ENCODE results near the gene UXS1.

The UXS1 gene

GRCh38 chr2:106130251-106130998, 63.7 kb downstream of the UXS1 start:
- DNase-seq = no peak
- ATAC-seq = no peak

GRCh38 chr2:106129592-106129991, 64.5 kb downstream of the UXS1 start:
- DNase-seq (no peak), ATAC-seq (no peak)

DNA sequence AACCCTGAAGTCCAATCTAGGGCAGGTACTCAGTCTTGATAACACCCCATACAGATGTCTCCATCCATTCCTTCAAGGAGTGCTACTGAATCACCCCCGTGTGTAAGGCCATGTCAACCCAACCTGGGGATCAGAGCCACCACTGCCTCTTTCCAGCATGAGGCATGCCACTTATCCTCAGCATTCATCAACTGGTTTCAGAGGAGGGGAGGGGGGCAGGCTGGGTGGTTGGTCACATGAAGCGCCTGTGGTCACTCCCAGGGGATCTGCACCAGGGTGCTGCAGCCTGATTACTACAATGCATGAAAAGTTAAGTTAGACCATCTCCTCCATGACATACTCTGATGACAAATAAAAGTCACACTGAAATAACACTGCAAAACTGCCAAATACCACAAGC, 65.0 kb downstream of the UXS1 start:
- ATAC-seq = no peak
- DNase-seq = no peak

- ATAC-seq = no peak
- DNase-seq = no peak
Observed at GRCh38 chr2:106127776-106128268, 66.3 kb downstream of the UXS1 start.

DNA sequence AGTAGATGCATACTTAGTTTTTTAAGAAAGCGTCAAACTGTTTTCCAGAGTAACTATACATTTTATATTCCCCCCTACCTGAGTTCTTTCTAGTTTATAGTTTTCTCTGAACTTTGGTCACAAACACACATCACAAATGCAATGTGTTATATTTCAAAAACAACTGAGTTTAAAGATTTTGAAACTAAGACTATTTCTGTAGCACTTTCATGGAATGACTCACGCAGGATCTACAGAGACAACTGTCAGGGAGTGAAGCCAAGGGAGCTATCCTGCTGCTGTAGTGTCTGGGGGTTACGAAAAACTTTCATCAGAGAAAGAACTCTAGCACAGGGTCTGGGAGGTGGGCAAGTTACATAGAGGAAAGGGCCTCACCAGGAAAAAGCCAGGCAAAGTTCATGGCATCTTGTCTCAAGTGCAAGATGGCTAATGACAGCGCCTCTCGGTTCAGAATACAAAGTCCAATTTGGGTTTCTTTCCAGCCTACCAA, 66.8 kb downstream of the UXS1 start:
- no peak for DNase-seq
- ATAC-seq = no peak

DNA sequence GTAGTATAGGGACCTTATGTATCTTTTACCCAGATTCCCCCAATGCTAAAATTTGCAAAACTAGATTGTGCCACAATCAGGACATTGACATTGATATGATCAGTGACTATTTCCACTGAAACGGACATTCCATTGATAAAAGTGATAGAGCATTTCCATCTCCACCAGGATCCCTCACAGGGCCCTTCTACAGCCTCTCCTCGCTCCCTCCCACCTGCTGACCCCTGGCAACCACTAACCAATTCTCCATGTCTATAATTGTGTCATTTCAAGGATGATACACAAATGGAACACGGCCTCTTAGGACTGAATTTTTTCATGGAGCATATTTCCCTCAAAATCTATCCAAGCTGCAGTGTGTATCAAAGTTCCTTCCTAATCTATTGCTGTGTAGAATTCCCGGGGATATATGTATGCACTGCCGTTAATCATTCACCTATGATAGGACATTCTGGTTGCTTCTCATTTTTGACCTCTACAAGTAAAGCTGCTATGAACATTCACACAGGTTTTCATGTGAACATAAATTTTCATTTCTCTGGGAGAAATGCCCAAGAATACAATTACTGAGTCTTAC, 67.3 kb downstream of the UXS1 start:
- ATAC-seq (no peak), DNase-seq (no peak)

DNA sequence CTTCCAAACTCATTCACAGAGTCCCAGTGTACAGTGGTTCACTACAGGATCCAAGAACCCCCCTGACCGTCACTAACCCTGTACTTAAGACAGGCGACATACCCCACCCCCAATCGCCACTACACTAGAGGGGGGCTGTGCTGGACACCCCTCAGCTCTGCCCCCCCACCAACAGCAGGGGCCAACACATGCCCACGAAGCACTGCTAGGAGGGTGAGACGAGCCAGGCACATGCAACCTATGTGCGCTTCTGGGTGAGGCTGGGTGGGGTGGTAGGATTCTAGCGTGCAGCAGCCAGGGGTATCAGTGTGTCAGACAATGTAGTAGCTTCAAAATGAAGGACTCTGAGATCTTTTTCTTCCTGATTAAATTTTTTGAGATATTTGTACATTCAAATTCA, 67.8 kb downstream of the UXS1 start:
- ATAC-seq = no peak
- DNase-seq = no peak

GRCh38 chr2:106124905-106125549, 69.1 kb downstream of the UXS1 start:
- DNase-seq (no peak), ATAC-seq (no peak)

- DNase-seq (no peak), ATAC-seq (no peak)
Observed at GRCh38 chr2:106124106-106124756, 69.9 kb downstream of the UXS1 start.

GRCh38 chr2:106122157-106122556, 71.9 kb downstream of the UXS1 start:
- DNase-seq (no peak), ATAC-seq (no peak)

GRCh38 chr2:106120432-106120831, 73.7 kb downstream of the UXS1 start:
- ATAC-seq (no peak), DNase-seq (no peak)

DNA sequence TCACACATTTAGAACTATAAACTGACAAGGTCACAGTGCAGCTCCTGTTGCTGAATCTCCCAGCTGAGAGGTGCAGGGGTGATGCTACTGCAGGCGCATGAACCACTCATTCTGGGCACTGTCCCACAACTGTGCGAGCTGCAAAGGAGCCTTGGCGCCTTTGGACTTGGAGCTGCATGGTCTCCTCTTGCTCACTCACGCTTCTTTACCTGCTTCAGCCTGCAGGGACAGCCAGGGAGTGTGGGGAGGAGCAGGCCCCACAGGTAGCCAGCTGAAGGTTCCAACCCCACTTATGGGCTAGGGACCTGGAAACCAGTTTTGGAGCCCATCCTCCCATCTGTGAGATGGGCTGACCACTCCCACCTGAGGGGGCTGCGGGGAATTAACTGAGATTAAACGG, 75.0 kb downstream of the UXS1 start:
- DNase-seq (no peak), ATAC-seq (no peak)

DNA sequence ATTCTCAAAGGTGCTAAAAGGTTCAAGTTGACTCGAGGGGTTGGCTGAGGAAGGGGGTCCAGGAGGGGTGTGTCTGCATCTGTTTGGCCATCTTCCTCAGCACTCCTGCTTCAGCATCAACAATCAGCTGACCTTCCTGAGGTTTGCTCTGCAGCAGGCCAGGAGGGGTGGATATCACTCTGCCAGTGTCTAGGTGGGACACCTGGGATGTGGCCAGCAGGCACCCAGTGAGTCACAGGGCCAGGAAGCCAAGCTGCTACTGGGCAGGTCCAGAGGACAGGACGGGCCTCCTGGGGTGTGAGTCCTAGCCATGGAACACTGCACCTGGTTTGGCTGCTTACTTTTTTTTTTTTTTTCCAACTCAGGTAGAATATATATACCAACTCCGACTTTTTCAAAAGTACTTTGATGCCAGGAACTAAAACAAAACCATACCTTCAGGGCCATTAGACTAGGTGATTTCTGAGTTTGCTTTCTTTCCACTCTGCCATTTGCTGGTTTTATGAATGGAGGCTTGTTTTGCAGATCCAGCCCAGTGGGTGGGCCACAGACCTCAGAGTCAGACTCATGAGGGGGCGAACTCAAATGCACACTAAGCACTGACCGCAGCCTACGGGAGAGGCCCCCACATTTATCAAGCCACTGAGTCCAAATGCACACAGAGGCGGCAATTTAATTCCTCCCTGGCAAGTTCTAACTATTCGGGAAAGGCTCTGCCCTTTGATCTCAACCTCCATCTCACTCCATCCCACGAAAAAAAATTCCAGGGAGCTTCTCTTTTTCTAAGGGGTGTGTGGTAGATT, 76.0 kb downstream of the UXS1 start:
- DNase-seq = no peak
- ATAC-seq = no peak

DNA sequence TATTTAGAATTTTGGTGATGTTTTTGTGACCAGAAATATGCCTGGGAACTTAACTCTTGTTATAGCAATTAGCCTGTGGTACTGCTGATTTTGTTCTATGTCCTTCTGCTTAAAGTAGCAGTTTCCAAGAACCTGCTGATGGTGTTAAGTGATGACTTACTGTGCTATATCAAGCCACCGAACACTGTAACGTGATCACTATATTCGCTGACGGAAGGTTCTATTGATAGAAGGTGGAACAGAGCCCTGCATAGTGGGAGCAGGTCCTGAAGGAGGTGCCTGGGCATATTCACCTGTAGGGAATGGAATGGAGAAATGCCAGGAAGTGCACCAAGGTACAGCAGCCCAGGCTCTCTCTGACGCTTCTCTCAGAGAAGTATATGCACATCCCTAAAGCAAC, 76.8 kb downstream of the UXS1 start:
- no peak for DNase-seq
- ATAC-seq = no peak

- no peak for ATAC-seq
Observed at GRCh38 chr2:106116248-106116647, 77.9 kb downstream of the UXS1 start.

DNA sequence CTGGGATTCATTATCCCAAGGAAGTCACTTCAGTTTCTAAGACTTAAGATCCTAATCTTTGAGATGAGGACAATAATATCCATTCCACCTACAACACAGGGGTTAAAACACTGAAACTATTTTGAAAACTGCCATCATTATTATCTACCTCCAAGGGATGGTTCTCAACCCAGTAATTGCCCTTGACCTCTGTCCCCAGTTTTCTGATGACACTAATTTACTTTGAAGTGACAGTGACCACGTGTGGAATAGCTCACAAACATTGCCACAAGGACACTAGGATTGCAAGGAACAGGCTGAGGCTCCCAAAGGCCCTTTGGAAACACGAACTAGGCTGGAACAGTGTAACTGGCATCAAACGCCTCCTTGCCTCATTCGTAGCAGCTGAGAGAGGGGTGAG, 78.4 kb downstream of the UXS1 start:
- DNase-seq (no peak), ATAC-seq (no peak)

More at GRCh38 chr2:106116248-106116647, 77.9 kb downstream of the UXS1 start:
- no peak for DNase-seq

DNA sequence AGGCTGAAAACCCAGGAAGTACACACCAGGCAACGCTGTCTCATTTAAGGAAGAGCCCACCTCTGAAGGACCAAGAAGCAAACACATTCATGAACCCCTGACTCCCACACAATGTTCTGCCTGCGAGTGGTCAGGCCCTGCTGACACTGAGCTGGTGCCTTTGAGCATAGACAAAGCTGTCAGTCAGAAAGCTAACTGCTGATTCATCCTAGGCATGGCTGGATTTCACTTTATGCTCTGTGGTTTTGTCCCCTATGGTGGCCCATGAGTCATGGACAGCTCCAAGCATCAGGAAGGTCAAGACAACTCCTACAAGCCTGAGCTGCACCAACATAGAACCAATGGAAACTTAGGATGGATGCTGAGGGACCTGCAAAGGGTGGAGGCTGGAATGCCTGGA, 78.9 kb downstream of the UXS1 start:
- no peak for DNase-seq
- ATAC-seq = peak; percentile 60

DNA sequence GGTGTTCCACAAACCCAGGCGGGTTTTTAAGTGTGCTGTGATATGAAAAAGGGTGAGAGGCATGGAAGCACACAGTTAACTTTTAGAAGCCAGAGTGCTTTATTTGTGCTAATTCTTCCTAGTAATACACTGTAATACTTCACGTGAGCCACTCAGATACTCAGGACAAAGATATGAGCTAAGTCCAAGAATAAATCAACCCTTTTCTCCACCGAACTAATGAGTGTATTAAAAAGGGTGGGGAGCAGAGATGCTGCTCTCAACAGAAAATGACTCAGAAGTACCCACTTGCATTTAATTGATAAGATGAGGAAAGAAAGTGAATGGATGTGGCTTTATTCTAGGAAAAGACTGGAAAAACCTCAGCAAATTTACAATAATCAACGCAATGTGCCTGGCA, 79.9 kb downstream of the UXS1 start:
- ATAC-seq (no peak), DNase-seq (no peak)

DNA sequence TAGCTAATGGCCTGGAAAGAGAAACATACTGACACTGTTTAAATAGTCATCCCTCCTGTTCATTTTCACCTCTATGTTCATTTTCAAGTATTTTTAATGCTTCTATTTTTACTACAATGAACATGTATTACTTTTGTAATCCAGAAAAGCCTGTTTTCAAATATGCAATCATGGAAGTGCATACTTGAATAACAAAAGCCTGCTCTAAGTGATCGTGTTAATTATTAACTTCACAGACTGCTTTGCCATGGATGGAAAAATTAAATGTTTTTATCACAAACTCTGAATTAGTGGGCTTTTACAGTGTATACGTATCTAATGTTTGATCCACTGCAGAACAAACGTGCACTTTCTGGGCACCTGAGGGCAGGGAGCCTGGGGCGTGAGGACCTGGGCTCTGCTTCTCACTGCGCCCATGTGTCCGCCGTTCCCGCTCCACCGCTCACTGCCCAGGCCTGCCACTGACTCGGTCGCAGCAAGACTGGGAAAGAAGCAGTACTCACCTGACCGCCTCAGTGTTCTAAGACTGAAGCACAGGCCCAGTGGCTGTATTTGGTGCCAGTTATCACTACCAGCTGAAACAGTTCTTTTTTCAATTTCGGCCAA, 80.6 kb downstream of the UXS1 start:
- ATAC-seq = no peak

GRCh38 chr2:106111882-106112571, 82.1 kb downstream of the UXS1 start:
- DNase-seq (no peak), ATAC-seq (no peak)

More for the DNA sequence above, 80.6 kb downstream of the UXS1 start:
- no peak for DNase-seq

Measured in stimulated activated naive CD8-positive, alpha-beta T cell treated with anti-CD3 and anti-CD28 coated beads, Interleukin-15, Interleukin-2, amounts not matched to agents 100 U/mL and 50 U/mL, for 24 hours (primary cell).